ENCODE data around the gene ABCC11. TPM values are rescaled to one million over a fixed set of nuclear protein-coding genes. Genes with fewer than 3 reads are reported as not detected.

Gene ABCC11
- total RNA-seq, 1 donor from 2014 or later, result 0.12 TPM

DNA sequence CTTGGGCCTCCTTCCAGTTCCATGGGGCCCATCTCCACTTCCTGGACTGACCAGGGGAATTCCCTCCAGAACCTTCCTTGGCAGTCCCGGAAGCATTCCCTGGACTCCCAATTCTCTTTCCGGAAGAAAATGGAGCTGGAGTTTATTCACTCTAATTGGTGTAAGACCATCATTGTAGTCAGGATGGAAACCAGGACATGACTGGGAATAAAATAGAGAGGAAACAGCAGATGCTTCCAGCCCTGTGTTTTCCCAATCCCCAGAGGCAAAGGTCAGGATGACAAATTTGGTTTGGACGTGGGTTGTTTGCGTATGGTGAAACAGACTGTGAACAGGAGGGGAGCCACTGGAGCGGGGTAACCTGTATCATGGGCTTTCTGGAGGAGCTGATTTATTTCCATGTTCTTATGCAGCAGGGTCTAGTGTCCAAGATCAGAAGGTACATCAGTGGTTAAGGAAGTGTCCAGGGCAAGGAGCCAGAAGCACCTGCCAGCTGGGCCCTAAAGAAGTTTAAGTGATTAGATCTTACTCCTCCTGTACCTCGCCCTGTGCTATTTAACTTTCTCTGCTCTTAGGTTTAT lies 11.7 kb downstream of the ABCC11 start:
- no peak for DNase-seq
- Mint-ChIP-seq H3K4me1 (peaks cover 21% of the 10 kb centered on the region), H3K4me3 (no peak overlapping the region), H3K27ac (no peak overlapping the region), H3K27me3 (peaks cover 2% of the 10 kb centered on the region), H3K36me3 (ENCODE audit: low read depth) (no peaks in the 10 kb centered on the region), H3K9me3 (peaks cover 6% of the 10 kb centered on the region)
- intact Hi-C loops (cut with micrococcal nuclease), result no loop called here

DNA sequence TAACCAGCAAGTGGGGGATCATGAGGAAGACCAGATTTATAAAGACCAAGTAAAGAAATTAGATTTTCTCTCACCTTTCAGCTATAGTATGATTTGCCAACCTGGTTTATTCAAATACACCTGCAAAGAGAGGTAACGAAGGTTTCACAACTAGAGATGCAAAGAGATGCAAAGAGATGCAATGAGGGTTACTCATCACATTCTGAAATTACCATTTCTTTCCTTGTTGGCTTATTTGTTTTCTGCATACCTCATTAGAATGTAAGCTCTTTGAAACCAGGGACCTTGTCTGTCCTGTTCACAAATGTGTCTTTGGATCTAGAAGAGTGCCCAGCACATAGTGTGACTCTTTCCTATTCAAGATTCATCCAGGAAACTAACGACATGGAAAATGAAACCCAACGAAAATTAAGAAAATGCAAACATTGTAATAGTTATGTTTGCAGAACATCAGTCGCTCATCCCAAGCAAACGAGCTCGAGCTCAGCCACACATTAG lies 12.2 kb downstream of the ABCC11 start:
- DNase-seq, result no peak
- Mint-ChIP-seq H3K27me3 (peaks cover 2% of the 10 kb centered on the region), H3K9me3 (peaks cover 5% of the 10 kb centered on the region), H3K4me3 (no peak overlapping the region), H3K4me1 (peaks cover 21% of the 10 kb centered on the region), H3K36me3 (ENCODE audit: low read depth) (no peaks in the 10 kb centered on the region), H3K27ac (no peak overlapping the region)
- intact Hi-C loops (cut with micrococcal nuclease), result no loop called here

DNA sequence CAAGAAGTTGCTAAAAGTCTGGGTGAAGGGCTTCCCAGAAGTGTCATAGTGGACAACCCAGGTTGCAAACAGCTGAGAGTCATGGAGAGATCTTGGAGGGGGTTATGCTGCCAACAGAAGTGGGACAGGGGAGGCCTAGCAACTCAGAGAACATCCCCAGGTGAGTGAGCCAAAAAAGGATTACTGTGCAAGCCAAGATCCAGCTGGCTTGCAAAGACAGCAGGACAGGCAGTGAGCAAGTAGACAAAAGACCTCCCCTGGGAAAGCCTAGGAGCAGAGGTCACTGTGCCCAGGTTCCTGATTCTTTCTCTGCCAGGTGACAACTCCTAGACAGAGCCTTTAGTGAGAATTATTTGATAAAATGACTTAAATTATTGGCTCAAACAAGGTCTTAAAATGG lies 12.7 kb downstream of the ABCC11 start:
- no peak overlapping the region for H3K4me3 Mint-ChIP-seq
- no peak overlapping the region for H3K27ac Mint-ChIP-seq
- intact Hi-C loops (cut with micrococcal nuclease), result loop anchor here (5.0 kb wide), 1 partner anchor 223 kb away; no protein-coding TSS in a partner anchor
- H3K4me1 Mint-ChIP-seq, result peaks cover 21% of the 10 kb centered on the region
- no peaks in the 10 kb centered on the region for H3K36me3 Mint-ChIP-seq (ENCODE audit: low read depth)
- no peak for DNase-seq
- peaks cover 3% of the 10 kb centered on the region for H3K27me3 Mint-ChIP-seq
- H3K9me3 Mint-ChIP-seq, result no peaks in the 10 kb centered on the region

DNA sequence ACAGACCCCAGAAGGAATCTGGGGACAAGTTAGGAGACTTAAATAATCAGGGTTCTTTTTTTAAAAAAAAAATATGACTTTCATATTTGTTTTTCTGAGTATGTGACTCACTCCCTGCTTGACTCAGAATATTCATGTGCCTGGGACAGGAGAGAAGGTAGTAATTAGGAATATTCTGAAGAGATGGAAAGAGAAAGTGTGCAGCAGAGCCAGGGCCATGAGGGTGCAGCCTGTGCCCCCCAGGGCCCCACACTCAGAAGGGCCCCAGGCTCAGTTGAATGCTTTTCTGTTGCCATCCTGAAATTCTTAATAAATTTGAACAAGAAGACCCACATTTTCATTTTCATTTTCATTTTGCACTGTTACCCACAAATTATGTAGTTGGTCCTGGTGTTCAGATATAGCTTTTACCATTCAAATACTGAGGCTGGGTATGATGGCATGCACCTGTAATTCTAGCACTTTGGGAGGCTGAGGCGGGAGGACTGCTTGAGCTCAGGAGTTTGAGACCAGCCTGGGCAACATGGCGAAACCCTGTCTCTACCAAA lies 14.8 kb downstream of the ABCC11 start:
- peak overlapping the region; percentile 76 for H3K27ac Mint-ChIP-seq
- intact Hi-C loops (cut with micrococcal nuclease), result loop anchor here (1.0 to 5.0 kb wide), 4 partner anchors 12 to 398 kb away; partner anchors contain the start of gene LONP2
- no peak for DNase-seq
- peaks cover 2% of the 10 kb centered on the region for H3K27me3 Mint-ChIP-seq
- no peaks in the 10 kb centered on the region for H3K36me3 Mint-ChIP-seq (ENCODE audit: low read depth)
- H3K9me3 Mint-ChIP-seq, result no peaks in the 10 kb centered on the region
- H3K4me3 Mint-ChIP-seq, result peak overlapping the region; percentile 39
- peaks cover 21% of the 10 kb centered on the region for H3K4me1 Mint-ChIP-seq

DNA sequence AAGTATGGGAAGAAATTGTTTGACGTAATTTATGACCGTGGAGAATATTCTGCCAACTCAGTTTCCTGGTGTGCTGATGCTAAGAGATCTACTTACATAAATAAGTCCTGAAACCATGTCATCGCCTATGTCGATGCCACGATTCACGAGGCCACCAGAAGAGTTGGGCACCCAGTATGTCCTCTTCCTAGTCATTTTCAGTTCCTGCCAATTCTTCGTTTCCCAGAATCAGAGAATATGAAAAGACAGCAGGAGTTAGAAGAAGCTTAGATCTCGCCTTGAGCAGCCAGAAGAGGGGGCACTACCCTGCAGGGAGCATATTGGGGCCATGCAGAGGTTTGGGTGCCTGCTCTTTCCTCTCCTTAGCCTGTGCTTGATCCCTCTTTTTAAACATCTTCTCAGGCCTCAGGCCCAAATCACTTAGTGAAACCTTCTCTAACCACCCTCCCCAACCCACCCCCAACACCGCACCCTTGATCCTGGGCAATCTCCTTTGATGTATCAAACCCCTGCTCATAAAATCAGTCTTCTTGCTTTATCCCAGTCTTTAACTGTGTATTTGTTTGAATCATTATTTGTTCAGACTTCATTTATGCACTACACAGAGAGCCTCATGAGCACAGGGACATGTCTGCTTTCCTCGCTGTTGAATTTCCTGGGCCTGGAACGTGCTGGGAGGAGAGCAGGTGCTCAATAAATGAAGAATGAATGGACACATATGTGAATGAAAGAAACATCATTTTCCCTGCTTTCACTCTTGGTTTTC lies 15.4 kb downstream of the ABCC11 start:
- peaks cover 21% of the 10 kb centered on the region for H3K4me1 Mint-ChIP-seq
- peak; percentile 84 for DNase-seq
- peak overlapping the region; percentile 39 for H3K4me3 Mint-ChIP-seq
- H3K27ac Mint-ChIP-seq, result peak overlapping the region; percentile 76
- no peaks in the 10 kb centered on the region for H3K9me3 Mint-ChIP-seq
- H3K27me3 Mint-ChIP-seq, result peaks cover 2% of the 10 kb centered on the region
- intact Hi-C loops (cut with micrococcal nuclease), result loop anchor here (1.0 to 5.0 kb wide), 4 partner anchors 12 to 398 kb away; partner anchors contain the start of gene LONP2
- no peaks in the 10 kb centered on the region for H3K36me3 Mint-ChIP-seq (ENCODE audit: low read depth)

DNA sequence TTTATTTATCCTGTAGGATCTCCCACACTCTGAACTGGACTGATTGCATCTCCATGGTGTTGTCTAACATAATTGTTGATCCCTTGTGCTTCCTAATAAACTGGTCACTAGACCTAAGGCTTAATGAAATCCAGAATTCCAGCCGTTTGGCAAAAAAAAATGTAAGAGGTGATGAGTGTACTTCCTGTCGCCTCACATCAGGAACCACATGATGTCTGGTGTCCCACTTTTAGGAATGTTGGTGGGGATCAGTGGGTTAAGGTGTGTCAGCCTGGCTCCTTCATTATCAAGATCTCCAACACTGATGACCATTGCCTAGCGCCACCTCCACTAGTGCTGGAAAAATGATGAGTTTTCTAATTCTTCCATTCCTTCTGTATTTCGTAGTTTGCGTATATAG lies 21.9 kb downstream of the ABCC11 start:
- no peaks in the 10 kb centered on the region for H3K4me1 Mint-ChIP-seq
- no peak for DNase-seq
- H3K4me3 Mint-ChIP-seq, result no peak overlapping the region
- peaks cover 2% of the 10 kb centered on the region for H3K27me3 Mint-ChIP-seq
- H3K36me3 Mint-ChIP-seq (ENCODE audit: low read depth), result no peaks in the 10 kb centered on the region
- no peaks in the 10 kb centered on the region for H3K9me3 Mint-ChIP-seq
- intact Hi-C loops (cut with micrococcal nuclease), result no loop called here
- H3K27ac Mint-ChIP-seq, result no peak overlapping the region

DNA sequence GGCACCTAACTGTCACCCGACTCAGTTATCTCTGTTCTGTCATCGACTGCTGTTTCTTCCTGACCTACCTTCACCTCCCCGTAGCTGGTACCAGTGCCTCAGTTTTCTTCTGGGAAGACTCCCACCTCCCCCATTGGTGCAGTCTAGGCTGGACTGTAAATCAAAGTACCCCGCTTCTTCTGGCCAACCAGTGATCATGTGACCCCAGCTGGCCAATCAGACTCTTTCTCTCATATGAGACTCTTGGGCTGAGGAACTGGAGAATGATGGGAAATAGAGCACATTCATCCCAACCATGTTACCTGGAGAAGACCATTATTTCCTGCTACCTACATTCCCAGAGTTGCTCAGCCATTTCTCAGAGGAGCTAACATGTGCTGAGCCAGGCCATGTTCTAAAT lies 23.8 kb downstream of the ABCC11 start:
- Mint-ChIP-seq H3K9me3 (no peaks in the 10 kb centered on the region), H3K4me1 (no peaks in the 10 kb centered on the region), H3K4me3 (no peak overlapping the region), H3K27ac (no peak overlapping the region), H3K27me3 (no peaks in the 10 kb centered on the region), H3K36me3 (ENCODE audit: low read depth) (no peaks in the 10 kb centered on the region)
- intact Hi-C loops (cut with micrococcal nuclease), result no loop called here
- no peak for DNase-seq

DNA sequence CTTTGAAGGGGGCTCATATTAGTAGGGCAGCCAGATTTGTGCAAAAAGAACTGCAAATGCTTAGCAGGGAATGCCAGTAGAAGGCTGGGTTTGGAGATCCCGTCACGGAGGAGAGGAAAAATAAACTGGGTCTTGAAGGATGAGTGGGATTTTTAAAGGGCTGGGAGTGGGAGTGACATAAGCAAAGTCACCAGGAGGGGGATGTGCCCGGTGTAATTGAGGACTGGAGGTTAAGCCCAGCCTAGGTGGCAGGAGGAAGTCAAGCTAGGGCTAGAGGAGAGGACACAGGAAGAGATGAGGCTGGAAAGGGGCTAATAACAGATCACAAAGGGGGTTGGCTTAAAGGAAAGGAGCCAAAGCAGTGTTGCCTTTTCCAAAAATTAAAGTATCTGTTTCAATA lies 26.4 kb downstream of the ABCC11 start:
- no peaks in the 10 kb centered on the region for H3K36me3 Mint-ChIP-seq (ENCODE audit: low read depth)
- no peaks in the 10 kb centered on the region for H3K4me1 Mint-ChIP-seq
- no peak overlapping the region for H3K27ac Mint-ChIP-seq
- no peak for DNase-seq
- H3K9me3 Mint-ChIP-seq, result no peaks in the 10 kb centered on the region
- intact Hi-C loops (cut with micrococcal nuclease), result no loop called here
- H3K4me3 Mint-ChIP-seq, result no peak overlapping the region
- no peaks in the 10 kb centered on the region for H3K27me3 Mint-ChIP-seq

DNA sequence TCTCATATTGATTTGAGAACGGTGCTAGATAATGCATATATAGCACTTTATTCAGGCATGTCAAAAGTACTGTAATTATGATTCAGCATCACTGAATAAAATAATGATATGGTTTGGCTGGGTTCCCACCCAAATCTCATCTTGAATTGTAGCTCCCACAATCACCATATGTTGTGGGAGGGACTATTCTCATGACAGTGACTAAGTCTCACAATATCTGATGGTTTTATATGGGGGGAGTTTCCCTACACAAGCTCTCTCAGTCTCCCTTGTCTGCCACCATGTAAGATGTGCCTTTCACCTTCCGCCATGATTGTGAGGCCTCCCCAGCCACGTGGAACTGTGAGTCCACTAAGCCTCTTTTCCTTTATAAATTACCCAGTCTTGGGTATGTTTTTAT lies 28.9 kb downstream of the ABCC11 start:
- Mint-ChIP-seq H3K9me3 (no peaks in the 10 kb centered on the region), H3K27ac (no peak overlapping the region), H3K27me3 (no peaks in the 10 kb centered on the region), H3K36me3 (ENCODE audit: low read depth) (no peaks in the 10 kb centered on the region), H3K4me3 (no peak overlapping the region), H3K4me1 (no peaks in the 10 kb centered on the region)
- DNase-seq, result no peak
- intact Hi-C loops (cut with micrococcal nuclease), result no loop called here

DNA sequence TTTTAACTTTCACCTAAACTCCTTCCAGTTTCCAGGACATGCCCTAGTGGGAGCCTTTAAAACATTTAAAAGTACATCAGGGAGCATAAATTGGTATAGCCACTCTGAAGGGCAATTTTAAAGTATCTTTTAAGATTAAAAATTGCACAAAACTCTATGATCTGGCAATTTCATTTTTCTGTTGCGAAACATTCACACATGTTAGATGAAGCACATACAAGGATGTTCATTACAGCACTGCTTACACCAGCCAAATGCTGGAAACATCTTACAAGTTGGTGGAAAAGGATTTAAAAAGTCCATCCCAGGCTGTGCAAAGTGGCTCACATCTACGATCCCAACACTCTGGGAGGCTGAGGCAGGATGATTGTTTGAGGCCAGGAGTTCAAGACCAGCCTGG lies 29.6 kb downstream of the ABCC11 start:
- no peaks in the 10 kb centered on the region for H3K4me1 Mint-ChIP-seq
- H3K9me3 Mint-ChIP-seq, result no peaks in the 10 kb centered on the region
- no peak overlapping the region for H3K4me3 Mint-ChIP-seq
- intact Hi-C loops (cut with micrococcal nuclease), result no loop called here
- DNase-seq, result no peak
- H3K27ac Mint-ChIP-seq, result no peak overlapping the region
- no peaks in the 10 kb centered on the region for H3K27me3 Mint-ChIP-seq
- H3K36me3 Mint-ChIP-seq (ENCODE audit: low read depth), result no peaks in the 10 kb centered on the region

DNA sequence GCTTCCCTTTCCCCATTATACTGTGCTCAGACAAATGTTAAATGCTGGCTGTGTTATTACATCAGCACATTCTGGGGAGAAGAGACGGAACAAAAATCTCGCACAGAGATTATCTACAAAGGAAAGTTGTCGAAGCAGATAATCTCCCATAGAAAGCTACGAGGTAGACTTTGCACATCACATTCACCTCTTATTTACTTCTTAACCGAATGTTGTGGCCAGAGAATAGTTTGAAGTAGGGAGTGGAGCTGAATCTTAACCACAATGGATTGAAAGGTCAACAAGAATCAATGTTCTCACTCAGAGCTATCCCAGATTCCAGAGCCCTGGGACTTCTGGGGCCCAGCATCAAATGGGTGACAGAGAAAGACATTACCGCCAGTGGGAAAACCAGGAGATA lies 31.6 kb downstream of the ABCC11 start:
- Mint-ChIP-seq H3K9me3 (no peaks in the 10 kb centered on the region), H3K27ac (no peak overlapping the region), H3K4me3 (no peak overlapping the region), H3K4me1 (no peaks in the 10 kb centered on the region), H3K36me3 (ENCODE audit: low read depth) (no peaks in the 10 kb centered on the region), H3K27me3 (no peaks in the 10 kb centered on the region)
- DNase-seq, result no peak
- intact Hi-C loops (cut with micrococcal nuclease), result no loop called here

DNA sequence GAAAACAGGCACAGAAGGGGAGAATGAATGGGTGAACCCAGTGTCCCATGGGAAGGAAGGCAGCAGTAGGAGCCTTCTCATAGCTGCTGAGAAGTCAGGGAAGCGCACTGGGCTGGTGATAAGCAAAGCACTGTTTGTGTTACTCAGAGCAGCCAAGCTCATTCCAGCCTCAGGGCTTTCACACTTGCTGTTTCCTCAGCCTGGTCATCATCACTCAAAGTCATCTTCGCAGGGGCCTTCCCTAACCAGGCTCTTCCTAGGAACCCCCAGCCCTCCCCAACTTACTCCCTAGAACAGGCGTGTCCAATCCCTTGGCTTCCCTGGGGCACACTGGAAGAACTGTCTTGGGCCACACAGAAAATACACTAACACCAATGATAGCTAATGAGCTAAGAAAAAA lies 35.3 kb downstream of the ABCC11 start:
- no peak for DNase-seq

DNA sequence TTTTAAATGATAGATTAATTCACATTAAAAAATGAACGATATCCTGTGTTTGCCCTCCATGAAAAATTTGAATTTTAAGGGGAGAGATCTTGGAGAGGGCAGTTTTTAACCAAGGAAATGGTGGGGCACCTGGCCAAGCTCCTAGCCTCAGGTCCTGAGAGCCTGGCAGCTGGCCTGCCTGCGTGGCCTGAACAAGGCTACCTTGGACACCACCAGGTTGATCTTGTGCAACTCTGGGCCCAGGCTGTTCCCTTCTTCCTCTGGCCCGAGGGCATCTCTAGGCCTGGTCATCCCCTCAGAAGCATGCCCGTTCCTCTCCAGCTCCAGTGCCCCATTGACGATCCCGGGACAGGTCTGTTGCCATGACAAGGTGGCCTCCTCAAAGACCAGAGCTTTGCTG lies 36.6 kb downstream of the ABCC11 start:
- Mint-ChIP-seq H3K36me3 (ENCODE audit: low read depth) (no peaks in the 10 kb centered on the region), H3K4me3 (no peak overlapping the region), H3K27ac (no peak overlapping the region), H3K4me1 (no peaks in the 10 kb centered on the region), H3K27me3 (peaks cover 7% of the 10 kb centered on the region), H3K9me3 (no peaks in the 10 kb centered on the region)
- DNase-seq, result no peak
- intact Hi-C loops (cut with micrococcal nuclease), result no loop called here

More for the DNA sequence above, 35.3 kb downstream of the ABCC11 start:
- H3K36me3 Mint-ChIP-seq (ENCODE audit: low read depth), result no peaks in the 10 kb centered on the region
- H3K4me1 Mint-ChIP-seq, result no peaks in the 10 kb centered on the region
- H3K9me3 Mint-ChIP-seq, result no peaks in the 10 kb centered on the region
- intact Hi-C loops (cut with micrococcal nuclease), result no loop called here
- H3K4me3 Mint-ChIP-seq, result no peak overlapping the region
- no peak overlapping the region for H3K27ac Mint-ChIP-seq
- H3K27me3 Mint-ChIP-seq, result peaks cover 5% of the 10 kb centered on the region

DNA sequence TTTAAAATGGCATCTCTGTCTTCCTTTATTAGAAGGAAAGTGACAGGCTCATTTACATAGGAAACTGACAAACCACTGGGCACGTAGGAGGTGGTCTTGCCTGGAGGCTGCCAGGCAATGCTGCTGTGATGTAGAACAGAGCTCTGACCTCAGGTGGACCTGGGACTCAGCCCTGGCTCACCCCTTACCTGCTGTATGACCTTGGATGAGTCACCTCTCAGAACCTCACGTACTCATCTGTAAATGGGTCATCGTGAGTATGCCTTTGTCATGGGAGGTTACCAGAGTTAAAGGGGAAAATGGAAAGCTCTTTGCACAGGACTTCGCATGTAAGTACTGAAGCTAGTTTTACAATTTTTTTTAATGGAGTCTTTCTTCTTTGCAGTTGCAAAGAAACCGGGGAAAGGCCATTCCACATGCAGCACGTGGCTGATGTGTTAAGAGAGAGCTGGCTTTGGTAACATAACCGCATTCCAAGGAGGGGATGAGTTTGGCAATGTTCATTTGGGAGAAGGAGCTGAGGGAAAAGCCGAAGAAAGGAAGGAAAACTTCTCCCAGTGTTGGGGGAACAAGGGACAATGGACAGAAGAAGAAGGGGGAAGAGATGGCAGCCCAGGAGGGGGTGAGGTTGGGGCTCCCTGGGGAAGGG lies 40.6 kb downstream of the ABCC11 start:
- H3K9me3 Mint-ChIP-seq, result no peaks in the 10 kb centered on the region
- H3K27ac Mint-ChIP-seq, result no peak overlapping the region
- H3K36me3 Mint-ChIP-seq (ENCODE audit: low read depth), result no peaks in the 10 kb centered on the region
- DNase-seq, result no peak
- no peaks in the 10 kb centered on the region for H3K4me1 Mint-ChIP-seq
- intact Hi-C loops (cut with micrococcal nuclease), result no loop called here
- H3K4me3 Mint-ChIP-seq, result no peak overlapping the region
- H3K27me3 Mint-ChIP-seq, result peaks cover 7% of the 10 kb centered on the region
